ENCODE measurements around the gene IL21. TPM values are rescaled to one million over a fixed set of nuclear protein-coding genes. Genes with fewer than 3 reads are reported as not detected.
"Not testable (repeated sequence)": the region's sequence is repeated elsewhere in the genome, so short reads cannot be mapped to it uniquely, and the experiment has no call there.

IL21 gene
- total RNA-seq, 1 donor from 2014 or later: not detected

DNA sequence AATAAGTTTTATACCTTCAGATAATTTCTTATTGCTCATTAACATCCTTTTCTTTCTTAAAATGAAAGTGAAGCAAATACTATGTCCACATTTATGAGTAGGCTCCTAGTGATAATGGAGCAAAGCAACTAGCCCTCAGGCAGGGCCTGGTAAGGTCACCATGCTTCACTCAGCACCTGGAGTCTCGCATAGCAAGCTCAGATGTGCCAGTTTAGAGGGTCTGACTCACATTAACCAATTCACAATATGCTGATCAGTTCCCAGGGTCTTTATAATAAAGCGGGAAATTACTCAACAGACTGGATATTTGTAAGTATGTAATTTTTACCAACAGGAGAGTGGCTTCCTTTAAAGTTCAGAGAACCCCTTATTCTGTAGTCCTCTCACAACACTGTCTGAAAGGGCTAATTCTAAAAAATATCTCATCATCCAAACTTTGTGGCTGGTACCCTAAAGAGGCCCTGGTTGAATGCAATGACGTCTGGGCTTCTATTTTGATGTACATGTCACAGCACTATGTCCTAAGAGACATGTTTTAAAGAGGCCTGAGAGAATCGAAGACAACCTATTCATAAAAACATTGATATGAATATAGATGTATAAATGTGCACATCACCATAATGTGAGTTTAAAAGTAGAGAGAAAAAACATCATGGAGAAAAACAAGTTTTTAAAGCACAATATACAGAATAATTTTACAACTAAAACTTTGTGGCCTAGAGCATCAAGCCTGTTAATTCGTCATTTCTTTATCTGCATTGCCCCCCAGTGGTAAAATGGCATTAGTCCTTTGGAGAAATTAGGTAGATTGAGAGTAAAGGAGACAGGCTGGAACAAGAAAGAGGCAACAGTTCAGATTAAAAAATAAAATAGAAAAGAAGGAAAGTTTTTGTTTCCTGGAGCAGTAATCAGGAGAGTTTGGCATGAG lies 44.3 kb downstream of the IL21 start:
- Histone ChIP-seq H3K4me1 (ENCODE audit: insufficient read depth, low read length) (no peaks in the 10 kb centered on the region), H2AFZ (ENCODE audit: low read depth, low read length) (peak overlapping the region; percentile 38), H4K20me1 (ENCODE audit: insufficient read depth, low read length) (no peaks in the 10 kb centered on the region), H3K4me2 (ENCODE audit: low read length) (no peak overlapping the region), H3K9me3 (ENCODE audit: insufficient read depth, low read depth, low read length) (no peaks in the 10 kb centered on the region), H3K36me3 (ENCODE audit: insufficient read depth, low read length) (no peaks in the 10 kb centered on the region), H3K27ac (ENCODE audit: low read depth, low read length) (no peak overlapping the region), H3K4me3 (ENCODE audit: insufficient read depth, low read depth, low read length) (no peak overlapping the region), H3K27me3 (ENCODE audit: insufficient read depth, low read length) (no peaks in the 10 kb centered on the region), H3K79me2 (ENCODE audit: insufficient read depth, low read length) (no peaks in the 10 kb centered on the region), H3K9ac (ENCODE audit: low read length) (no peak overlapping the region)
- Mint-ChIP-seq H3K4me1 (ENCODE audit: low read depth, unreplicated experiment) (peaks cover 5% of the 10 kb centered on the region), H3K36me3 (ENCODE audit: low read depth, unreplicated experiment) (no peaks in the 10 kb centered on the region), H3K4me3 (ENCODE audit: unreplicated experiment) (no peak overlapping the region), H3K27ac (ENCODE audit: unreplicated experiment) (no peak overlapping the region), H3K27me3 (ENCODE audit: low read depth, unreplicated experiment) (no peaks in the 10 kb centered on the region), H3K9me3 (ENCODE audit: unreplicated experiment) (peaks cover 13% of the 10 kb centered on the region)
- FAIRE-seq (no peak), DNase-seq (ENCODE audit: low read depth) (no peak)
- TF ChIP-seq, protein P1, sequence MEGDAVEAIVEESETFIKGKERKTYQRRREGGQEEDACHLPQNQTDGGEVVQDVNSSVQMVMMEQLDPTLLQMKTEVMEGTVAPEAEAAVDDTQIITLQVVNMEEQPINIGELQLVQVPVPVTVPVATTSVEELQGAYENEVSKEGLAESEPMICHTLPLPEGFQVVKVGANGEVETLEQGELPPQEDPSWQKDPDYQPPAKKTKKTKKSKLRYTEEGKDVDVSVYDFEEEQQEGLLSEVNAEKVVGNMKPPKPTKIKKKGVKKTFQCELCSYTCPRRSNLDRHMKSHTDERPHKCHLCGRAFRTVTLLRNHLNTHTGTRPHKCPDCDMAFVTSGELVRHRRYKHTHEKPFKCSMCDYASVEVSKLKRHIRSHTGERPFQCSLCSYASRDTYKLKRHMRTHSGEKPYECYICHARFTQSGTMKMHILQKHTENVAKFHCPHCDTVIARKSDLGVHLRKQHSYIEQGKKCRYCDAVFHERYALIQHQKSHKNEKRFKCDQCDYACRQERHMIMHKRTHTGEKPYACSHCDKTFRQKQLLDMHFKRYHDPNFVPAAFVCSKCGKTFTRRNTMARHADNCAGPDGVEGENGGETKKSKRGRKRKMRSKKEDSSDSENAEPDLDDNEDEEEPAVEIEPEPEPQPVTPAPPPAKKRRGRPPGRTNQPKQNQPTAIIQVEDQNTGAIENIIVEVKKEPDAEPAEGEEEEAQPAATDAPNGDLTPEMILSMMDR (IDR thresholded peaks at IDR 0.05; ENCODE audit: insufficient read depth, low read depth, low read length): peak; percentile 81
- no peak for TF ChIP-seq EZH2 (IDR thresholded peaks at IDR 0.05; ENCODE audit: insufficient read depth, low read length)

DNA sequence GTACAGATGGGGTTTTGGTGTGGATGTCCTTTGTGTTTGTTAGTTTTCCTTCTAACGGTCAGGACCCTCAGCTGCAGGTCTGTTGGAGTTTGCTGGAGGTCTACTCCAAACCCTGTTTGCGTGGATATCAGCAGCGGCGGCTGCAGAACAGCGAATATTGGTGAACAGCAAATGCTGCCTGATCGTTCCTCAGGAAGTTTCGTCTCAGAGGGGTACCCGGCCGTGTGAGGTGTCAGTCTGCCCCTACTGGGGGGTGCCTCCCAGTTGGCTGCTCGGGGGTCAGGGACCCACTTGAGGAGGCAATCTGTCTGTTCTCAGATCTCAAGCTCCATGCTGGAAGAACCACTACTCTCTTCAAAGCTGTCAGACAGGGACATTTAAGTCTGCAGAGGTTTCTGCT lies 46.5 kb downstream of the IL21 start:
- not testable (repeated sequence) for H3K9me3 ChIP-seq (ENCODE audit: insufficient read depth, low read depth, low read length); H3K27ac ChIP-seq (ENCODE audit: low read depth, low read length); H3K36me3 ChIP-seq (ENCODE audit: insufficient read depth, low read length); H3K27me3 Mint-ChIP-seq (ENCODE audit: low read depth, unreplicated experiment); H3K27me3 ChIP-seq (ENCODE audit: insufficient read depth, low read length); FAIRE-seq; H3K79me2 ChIP-seq (ENCODE audit: insufficient read depth, low read length); H3K4me1 Mint-ChIP-seq (ENCODE audit: low read depth, unreplicated experiment); H2AFZ ChIP-seq (ENCODE audit: low read depth, low read length); H3K4me2 ChIP-seq (ENCODE audit: low read length); H3K9ac ChIP-seq (ENCODE audit: low read length); H3K4me3 ChIP-seq (ENCODE audit: insufficient read depth, low read depth, low read length); H3K4me1 ChIP-seq (ENCODE audit: insufficient read depth, low read length); H3K36me3 Mint-ChIP-seq (ENCODE audit: low read depth, unreplicated experiment); H3K4me3 Mint-ChIP-seq (ENCODE audit: unreplicated experiment); H4K20me1 ChIP-seq (ENCODE audit: insufficient read depth, low read length); DNase-seq (ENCODE audit: low read depth); H3K27ac Mint-ChIP-seq (ENCODE audit: unreplicated experiment)
- H3K9me3 Mint-ChIP-seq (ENCODE audit: unreplicated experiment): peaks cover 16% of the 10 kb centered on the region

DNA sequence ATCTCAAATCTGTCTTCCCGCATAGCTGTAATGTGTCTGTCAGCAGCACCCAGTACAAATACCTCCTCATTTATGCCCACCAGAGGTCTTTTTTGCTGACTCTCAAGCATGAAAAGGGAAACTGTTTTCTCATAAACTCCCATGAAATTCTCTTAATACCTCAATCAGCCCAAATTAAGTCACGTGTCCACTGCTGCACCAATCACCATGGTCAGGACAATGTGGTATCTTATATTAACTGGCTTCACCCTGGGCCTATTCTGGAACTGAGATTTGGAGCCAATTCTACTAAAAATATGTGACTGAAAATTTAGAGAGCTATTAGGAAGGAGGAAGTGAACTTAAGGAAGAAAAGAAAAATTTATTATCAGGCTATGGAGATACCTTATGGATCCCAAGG lies 58.4 kb downstream of the IL21 start:
- Mint-ChIP-seq H3K4me1 (ENCODE audit: low read depth, unreplicated experiment) (no peaks in the 10 kb centered on the region), H3K4me3 (ENCODE audit: unreplicated experiment) (no peak overlapping the region), H3K27ac (ENCODE audit: unreplicated experiment) (no peak overlapping the region), H3K36me3 (ENCODE audit: low read depth, unreplicated experiment) (no peaks in the 10 kb centered on the region), H3K27me3 (ENCODE audit: low read depth, unreplicated experiment) (no peaks in the 10 kb centered on the region), H3K9me3 (ENCODE audit: unreplicated experiment) (peaks cover 14% of the 10 kb centered on the region)
- Histone ChIP-seq H3K4me2 (ENCODE audit: low read length) (no peak overlapping the region), H3K4me1 (ENCODE audit: insufficient read depth, low read length) (no peaks in the 10 kb centered on the region), H3K27me3 (ENCODE audit: insufficient read depth, low read length) (no peaks in the 10 kb centered on the region), H3K4me3 (ENCODE audit: insufficient read depth, low read depth, low read length) (no peak overlapping the region), H3K36me3 (ENCODE audit: insufficient read depth, low read length) (no peaks in the 10 kb centered on the region), H4K20me1 (ENCODE audit: insufficient read depth, low read length) (no peaks in the 10 kb centered on the region), H3K9me3 (ENCODE audit: insufficient read depth, low read depth, low read length) (no peaks in the 10 kb centered on the region), H3K9ac (ENCODE audit: low read length) (no peak overlapping the region), H2AFZ (ENCODE audit: low read depth, low read length) (no peak overlapping the region), H3K27ac (ENCODE audit: low read depth, low read length) (no peak overlapping the region), H3K79me2 (ENCODE audit: insufficient read depth, low read length) (no peaks in the 10 kb centered on the region)
- no peak for DNase-seq (ENCODE audit: low read depth)
- FAIRE-seq: no peak
- TF ChIP-seq EZH2 (IDR thresholded peaks at IDR 0.05; ENCODE audit: insufficient read depth, low read length): no peak
- TF ChIP-seq, protein P1 (IDR thresholded peaks at IDR 0.05; ENCODE audit: insufficient read depth, low read depth, low read length): no peak

Other genes with a start within 250 kb of the IL21 start
- gene ADAD1, start 242.1 kb downstream of the IL21 start, total RNA-seq: not detected in 2 replicates
- not detected in 2 replicates for gene IL2, start 164.3 kb downstream of the IL21 start, total RNA-seq
- gene BBS12, start 111.6 kb upstream of the IL21 start, total RNA-seq: 4.5 and 4.7 TPM in 2 replicates
- gene FGF2, start 205.8 kb upstream of the IL21 start, total RNA-seq: 30.5 and 38.4 TPM in 2 replicates